ENCODE data around the gene IFT57. TPM values are rescaled to one million over a fixed set of nuclear protein-coding genes. Genes with fewer than 3 reads are reported as not detected.

IFT57 gene
- total RNA-seq, 1 donor = 74.9 TPM

DNA sequence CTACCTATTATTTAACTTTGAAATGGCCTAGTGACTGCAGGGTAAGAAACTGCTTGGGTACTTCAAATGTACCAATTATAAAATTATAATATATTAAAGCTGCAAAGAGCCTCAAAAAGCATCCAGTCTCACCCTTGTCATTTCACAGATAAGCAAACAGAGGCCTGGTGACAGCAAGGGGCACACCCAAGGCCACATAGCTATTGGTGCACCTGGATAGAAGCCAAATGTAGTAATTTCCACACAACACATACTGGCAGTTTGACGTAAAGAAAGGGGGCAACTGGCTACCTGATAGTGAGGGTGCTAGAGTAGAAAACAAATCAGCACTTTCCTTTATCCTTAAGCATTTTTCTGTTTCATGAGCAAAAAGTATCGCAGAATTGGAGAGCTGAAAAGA lies 51.1 kb downstream of the IFT57 start:
- H3K4me1 ChIP-seq (ENCODE audit: insufficient read depth, low read length) = peaks cover 7% of the 10 kb centered on the region
- H3K4me3 ChIP-seq (ENCODE audit: insufficient read depth, low read length) = no peak overlapping the region
- no peak overlapping the region for H3K27ac ChIP-seq (ENCODE audit: low read depth, low read length)
- H4K20me1 ChIP-seq (ENCODE audit: insufficient read depth, low read length) = no peaks in the 10 kb centered on the region
- H2AFZ ChIP-seq (ENCODE audit: low read length) = no peak overlapping the region
- H3K36me3 ChIP-seq (ENCODE audit: insufficient read depth, low read length) = no peaks in the 10 kb centered on the region
- H3K79me2 ChIP-seq (ENCODE audit: insufficient read depth, low read length) = no peaks in the 10 kb centered on the region
- no peaks in the 10 kb centered on the region for H3K9me3 ChIP-seq (ENCODE audit: low read depth, low read length)
- no peak for DNase-seq (ENCODE audit: insufficient read length, low spot score, missing footprints)
- H3K27me3 ChIP-seq (ENCODE audit: insufficient read depth, low read length) = no peaks in the 10 kb centered on the region
- TF ChIP-seq, protein P1, sequence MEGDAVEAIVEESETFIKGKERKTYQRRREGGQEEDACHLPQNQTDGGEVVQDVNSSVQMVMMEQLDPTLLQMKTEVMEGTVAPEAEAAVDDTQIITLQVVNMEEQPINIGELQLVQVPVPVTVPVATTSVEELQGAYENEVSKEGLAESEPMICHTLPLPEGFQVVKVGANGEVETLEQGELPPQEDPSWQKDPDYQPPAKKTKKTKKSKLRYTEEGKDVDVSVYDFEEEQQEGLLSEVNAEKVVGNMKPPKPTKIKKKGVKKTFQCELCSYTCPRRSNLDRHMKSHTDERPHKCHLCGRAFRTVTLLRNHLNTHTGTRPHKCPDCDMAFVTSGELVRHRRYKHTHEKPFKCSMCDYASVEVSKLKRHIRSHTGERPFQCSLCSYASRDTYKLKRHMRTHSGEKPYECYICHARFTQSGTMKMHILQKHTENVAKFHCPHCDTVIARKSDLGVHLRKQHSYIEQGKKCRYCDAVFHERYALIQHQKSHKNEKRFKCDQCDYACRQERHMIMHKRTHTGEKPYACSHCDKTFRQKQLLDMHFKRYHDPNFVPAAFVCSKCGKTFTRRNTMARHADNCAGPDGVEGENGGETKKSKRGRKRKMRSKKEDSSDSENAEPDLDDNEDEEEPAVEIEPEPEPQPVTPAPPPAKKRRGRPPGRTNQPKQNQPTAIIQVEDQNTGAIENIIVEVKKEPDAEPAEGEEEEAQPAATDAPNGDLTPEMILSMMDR (IDR thresholded peaks at IDR 0.05; ENCODE audit: extremely low read depth, low read depth, low read length) = no peak
- H3K4me2 ChIP-seq (ENCODE audit: insufficient read depth, low read length) = no peak overlapping the region

DNA sequence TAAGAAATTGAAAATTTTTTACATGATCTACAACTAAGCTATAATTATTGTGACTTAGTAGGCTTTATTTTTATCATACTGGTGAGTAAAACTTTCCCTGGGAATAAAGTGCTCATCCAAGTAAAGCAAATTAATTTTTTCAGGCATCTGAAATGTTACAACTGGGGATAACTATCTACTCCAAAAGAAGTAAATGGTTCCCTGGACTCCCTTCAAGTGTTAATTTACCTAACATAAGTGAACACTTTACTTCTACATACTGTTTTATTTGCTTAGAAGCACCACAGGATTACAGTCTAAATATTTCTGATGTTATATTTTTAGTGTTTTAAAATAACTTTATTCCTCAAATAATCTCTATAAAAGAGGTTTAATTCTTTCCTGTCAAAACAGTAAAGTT lies 57.8 kb downstream of the IFT57 start:
- TF ChIP-seq, protein P1 (IDR thresholded peaks at IDR 0.05; ENCODE audit: extremely low read depth, low read depth, low read length) = no peak
- H3K4me1 ChIP-seq (ENCODE audit: insufficient read depth, low read length) = peaks cover 8% of the 10 kb centered on the region
- H3K79me2 ChIP-seq (ENCODE audit: insufficient read depth, low read length) = no peaks in the 10 kb centered on the region
- no peaks in the 10 kb centered on the region for H4K20me1 ChIP-seq (ENCODE audit: insufficient read depth, low read length)
- peaks cover 7% of the 10 kb centered on the region for H3K36me3 ChIP-seq (ENCODE audit: insufficient read depth, low read length)
- H3K4me2 ChIP-seq (ENCODE audit: insufficient read depth, low read length) = no peak overlapping the region
- no peaks in the 10 kb centered on the region for H3K9me3 ChIP-seq (ENCODE audit: low read depth, low read length)
- DNase-seq (ENCODE audit: insufficient read length, low spot score, missing footprints) = no peak
- H3K27me3 ChIP-seq (ENCODE audit: insufficient read depth, low read length) = no peaks in the 10 kb centered on the region
- H3K4me3 ChIP-seq (ENCODE audit: insufficient read depth, low read length) = no peak overlapping the region
- H3K27ac ChIP-seq (ENCODE audit: low read depth, low read length) = no peak overlapping the region
- no peak overlapping the region for H2AFZ ChIP-seq (ENCODE audit: low read length)

DNA sequence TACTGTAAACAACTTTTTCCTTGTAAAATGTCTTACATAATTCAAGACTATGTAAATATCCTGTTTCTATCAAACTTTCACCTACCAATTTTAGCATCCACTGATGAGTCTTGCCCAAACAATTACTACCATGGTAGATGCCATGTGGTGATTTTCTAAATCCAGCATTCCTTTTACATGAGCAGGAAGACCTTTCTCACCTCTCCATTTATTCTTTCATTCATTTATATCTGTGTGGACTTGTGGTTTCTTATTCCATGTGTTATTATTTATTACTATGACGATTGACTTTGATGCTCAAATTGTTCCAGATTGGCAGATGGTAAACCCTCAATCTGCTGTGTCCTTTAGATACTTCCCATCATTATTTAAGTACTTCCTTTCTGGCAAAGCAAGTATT lies 62.4 kb downstream of the IFT57 start:
- H3K4me2 ChIP-seq (ENCODE audit: insufficient read depth, low read length) = no peak overlapping the region
- TF ChIP-seq, protein P1 (IDR thresholded peaks at IDR 0.05; ENCODE audit: extremely low read depth, low read depth, low read length) = no peak
- H3K4me1 ChIP-seq (ENCODE audit: insufficient read depth, low read length) = peaks cover 10% of the 10 kb centered on the region

DNA sequence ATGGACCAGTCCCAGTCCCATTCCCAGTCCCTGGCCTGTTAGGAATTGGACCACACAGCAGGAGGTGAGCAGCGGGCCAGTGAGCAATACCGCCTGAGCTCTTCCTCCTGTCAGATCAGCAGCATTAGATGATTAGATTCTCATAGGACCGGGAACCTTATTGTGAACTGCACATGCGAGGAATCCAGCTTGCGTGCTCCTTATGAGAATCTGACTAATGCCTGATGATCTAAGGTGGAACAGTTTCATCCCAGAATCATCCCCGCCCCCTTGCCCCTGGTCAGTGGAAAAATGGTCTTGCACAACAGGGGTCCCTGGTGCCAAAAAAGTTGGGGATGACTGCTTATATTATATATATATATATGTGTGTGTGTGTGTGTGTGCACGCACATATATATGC lies 63.1 kb downstream of the IFT57 start:
- Histone ChIP-seq H3K4me1 (ENCODE audit: insufficient read depth, low read length) (peaks cover 10% of the 10 kb centered on the region), H3K9me3 (ENCODE audit: low read depth, low read length) (no peaks in the 10 kb centered on the region), H3K36me3 (ENCODE audit: insufficient read depth, low read length) (peaks cover 7% of the 10 kb centered on the region), H3K4me3 (ENCODE audit: insufficient read depth, low read length) (no peak overlapping the region), H2AFZ (ENCODE audit: low read length) (no peak overlapping the region), H3K27me3 (ENCODE audit: insufficient read depth, low read length) (no peaks in the 10 kb centered on the region), H3K27ac (ENCODE audit: low read depth, low read length) (peak overlapping the region; percentile 29), H3K4me2 (ENCODE audit: insufficient read depth, low read length) (no peak overlapping the region), H3K79me2 (ENCODE audit: insufficient read depth, low read length) (no peaks in the 10 kb centered on the region), H4K20me1 (ENCODE audit: insufficient read depth, low read length) (no peaks in the 10 kb centered on the region)
- no peak for DNase-seq (ENCODE audit: insufficient read length, low spot score, missing footprints)
- TF ChIP-seq, protein P1 (IDR thresholded peaks at IDR 0.05; ENCODE audit: extremely low read depth, low read depth, low read length) = no peak

More for the DNA sequence above, 62.4 kb downstream of the IFT57 start:
- Histone ChIP-seq H3K9me3 (ENCODE audit: low read depth, low read length) (no peaks in the 10 kb centered on the region), H3K27ac (ENCODE audit: low read depth, low read length) (peak overlapping the region; percentile 29), H4K20me1 (ENCODE audit: insufficient read depth, low read length) (no peaks in the 10 kb centered on the region), H3K79me2 (ENCODE audit: insufficient read depth, low read length) (no peaks in the 10 kb centered on the region), H3K27me3 (ENCODE audit: insufficient read depth, low read length) (no peaks in the 10 kb centered on the region), H2AFZ (ENCODE audit: low read length) (no peak overlapping the region), H3K36me3 (ENCODE audit: insufficient read depth, low read length) (peaks cover 7% of the 10 kb centered on the region), H3K4me3 (ENCODE audit: insufficient read depth, low read length) (no peak overlapping the region)
- DNase-seq (ENCODE audit: insufficient read length, low spot score, missing footprints) = no peak
